Activated CD4-positive, alpha-beta T cell treated with anti-CD3 and anti-CD28 coated beads for 1 hour (primary cell): Measurements from ENCODE around the gene MIPEP.
"Not testable (repeated sequence)": the region's sequence is repeated elsewhere in the genome, so short reads cannot be mapped to it uniquely, and the experiment has no call there.

Experiments used
- DNase-seq: peaks from one replicate; pipeline ENCODE4 v3.0.0-alpha.2; 2020

The MIPEP gene

DNA sequence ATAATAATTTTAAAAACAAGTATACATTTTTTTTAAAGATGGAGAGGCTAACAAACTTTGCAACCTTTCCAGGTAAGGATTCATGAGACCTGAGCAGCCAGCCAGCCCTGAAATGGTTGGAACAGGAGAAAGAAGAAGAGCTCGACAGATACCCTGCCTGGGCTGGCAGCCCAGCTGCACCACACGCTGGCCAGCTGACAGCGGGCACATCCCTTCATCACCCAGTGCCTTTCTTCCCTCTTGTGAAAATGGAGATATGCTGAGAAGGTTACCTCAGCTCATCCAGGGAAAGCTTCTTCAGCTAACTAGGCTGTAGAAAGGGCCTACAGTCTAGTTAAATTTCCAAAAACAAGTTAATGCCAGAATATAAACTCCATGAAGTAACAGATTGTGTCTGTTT lies 4.8 kb downstream of the MIPEP start:
- not testable (repeated sequence) for DNase-seq

DNA sequence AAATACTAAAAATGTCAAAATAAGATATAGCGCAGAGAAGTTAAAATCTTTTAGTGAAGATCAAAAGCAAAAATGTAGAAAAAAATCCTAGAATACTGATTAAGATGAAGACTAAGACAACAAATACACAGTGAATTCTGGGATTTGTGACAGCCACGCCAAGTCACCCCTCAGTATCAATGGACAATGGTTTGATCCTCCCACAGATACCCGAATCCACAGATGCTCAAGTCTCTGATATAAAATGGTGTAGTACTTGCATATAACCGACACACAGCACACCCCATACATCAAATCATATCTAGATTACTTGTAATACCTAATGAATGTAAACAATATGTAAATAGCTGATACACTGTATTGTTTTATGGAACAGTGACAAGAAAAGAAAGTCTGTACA lies 5.9 kb downstream of the MIPEP start:
- no peak for DNase-seq

DNA sequence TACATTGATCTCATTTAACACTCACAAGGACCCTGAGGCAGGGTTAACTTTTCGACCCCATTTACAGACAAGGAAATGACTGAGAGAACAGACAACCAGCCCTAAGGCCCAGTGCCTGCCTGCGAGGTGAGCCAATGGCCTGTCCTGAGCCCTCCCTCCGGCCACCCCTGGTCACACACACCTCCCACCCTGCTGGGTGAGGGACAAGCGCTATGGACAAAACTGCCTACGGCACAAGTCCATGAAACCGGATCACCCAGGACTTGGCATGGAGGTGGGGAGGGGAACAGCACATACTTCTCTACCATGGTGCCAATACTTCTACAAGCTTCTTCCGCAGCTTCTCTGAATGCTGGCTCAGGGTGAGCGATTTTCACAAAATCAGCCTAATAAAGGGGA lies 7.8 kb downstream of the MIPEP start:
- DNase-seq, result not testable (repeated sequence)

DNA sequence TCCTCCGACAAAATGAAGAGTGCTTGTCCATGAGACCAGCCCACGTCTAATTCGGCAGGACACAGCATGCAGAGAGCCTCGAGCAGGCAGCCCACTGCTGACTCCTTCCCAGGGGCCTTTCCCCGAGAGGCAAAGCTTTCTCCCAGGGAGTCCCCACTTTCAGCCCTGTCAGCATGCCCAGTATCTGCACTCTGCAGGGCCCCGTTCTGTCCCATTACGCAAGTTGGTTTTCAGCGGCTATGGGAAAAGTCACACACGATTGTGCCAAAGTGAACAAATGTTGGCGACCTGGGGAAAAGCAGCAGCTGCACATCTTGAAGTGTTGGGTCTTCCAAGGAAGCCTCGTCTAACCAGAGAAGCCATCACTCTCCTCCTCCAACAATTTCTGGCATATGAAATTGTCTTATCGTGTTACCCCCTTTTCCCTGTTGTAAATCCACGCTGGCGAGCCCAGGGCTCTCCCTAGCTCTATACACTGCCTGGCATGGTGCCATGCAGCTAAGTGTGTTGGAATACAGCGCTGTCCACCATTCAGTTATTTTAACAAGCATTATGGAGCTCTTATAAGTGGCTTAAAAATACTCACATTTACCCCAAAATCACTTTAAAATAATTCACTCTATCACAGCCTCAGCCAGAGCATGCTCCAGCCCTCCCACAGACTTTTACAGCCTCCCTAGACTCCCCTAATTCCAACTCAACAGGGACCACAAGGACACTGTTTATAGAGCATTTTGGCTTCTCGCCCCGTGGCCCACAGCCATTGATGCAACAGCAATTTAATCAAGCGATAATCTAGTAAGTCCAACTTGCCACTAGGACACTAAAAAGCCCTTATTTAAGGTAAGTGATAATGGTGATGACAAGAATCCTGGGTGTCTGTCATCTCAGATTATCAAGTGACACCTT lies 8.5 kb downstream of the MIPEP start:
- not testable (repeated sequence) for DNase-seq

DNA sequence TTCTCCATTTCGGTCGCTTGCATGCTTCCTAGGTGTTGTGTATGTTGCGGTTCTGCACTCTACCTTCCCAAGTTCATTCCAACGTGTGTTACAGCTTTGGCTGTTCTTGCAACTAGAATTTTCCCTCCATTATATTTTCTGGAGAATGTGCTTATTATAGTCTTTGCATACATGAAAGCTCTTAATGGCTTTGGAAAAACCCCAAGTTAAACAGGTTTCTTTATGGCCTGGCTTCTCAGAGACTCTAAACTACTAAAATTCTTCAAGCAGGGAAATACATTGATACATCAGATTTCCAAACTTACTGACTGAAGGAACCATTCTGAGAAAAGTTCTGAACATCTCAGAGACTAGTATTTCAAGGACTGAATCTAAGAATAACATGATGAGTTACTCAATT lies 11.9 kb downstream of the MIPEP start:
- no peak for DNase-seq

DNA sequence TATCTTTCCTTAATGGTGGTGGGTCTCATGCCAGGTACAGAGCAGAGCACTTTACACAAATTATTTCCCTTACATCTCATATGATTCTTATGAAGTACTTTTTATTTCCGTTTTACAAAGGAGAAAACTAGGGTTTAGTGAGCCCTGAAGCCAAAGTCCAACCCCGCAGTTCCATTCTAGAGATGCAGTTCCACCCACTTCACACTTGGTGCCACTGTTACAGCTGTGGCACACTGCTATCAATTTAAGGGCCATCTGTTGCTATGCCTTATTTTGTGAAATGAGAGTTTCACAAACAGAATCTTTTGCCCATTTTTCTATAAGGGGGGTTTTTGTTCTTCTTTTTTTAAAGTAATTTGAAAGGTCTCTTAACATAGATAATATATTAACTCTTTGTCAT lies 12.9 kb downstream of the MIPEP start:
- DNase-seq, result no peak

DNA sequence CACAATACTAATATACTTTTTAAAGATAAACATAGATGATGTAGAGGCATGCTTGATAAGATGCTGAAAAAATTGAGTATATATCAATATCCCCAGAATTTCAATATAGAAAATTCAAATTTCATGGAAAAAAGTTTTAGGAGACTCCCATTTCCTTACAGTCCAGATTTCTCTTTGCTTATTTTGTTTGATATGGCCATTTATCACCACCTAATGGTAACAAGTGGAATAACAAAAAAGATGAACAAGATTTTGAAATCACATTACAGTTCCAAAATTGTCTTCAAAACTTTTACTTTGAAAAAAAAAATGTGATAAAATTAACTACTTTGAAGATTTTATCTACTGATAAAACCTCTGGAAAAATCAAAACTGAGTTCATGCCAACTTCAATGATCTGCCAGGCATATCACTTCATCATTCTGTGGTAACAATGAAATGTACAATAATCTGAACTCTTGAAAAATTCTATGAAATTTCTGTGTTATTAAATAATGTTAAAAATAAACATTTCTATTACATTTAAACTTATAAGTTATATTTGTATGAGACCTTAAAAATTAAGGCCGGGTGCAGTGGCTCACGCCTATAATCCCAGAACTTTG lies 17.5 kb downstream of the MIPEP start:
- no peak for DNase-seq

DNA sequence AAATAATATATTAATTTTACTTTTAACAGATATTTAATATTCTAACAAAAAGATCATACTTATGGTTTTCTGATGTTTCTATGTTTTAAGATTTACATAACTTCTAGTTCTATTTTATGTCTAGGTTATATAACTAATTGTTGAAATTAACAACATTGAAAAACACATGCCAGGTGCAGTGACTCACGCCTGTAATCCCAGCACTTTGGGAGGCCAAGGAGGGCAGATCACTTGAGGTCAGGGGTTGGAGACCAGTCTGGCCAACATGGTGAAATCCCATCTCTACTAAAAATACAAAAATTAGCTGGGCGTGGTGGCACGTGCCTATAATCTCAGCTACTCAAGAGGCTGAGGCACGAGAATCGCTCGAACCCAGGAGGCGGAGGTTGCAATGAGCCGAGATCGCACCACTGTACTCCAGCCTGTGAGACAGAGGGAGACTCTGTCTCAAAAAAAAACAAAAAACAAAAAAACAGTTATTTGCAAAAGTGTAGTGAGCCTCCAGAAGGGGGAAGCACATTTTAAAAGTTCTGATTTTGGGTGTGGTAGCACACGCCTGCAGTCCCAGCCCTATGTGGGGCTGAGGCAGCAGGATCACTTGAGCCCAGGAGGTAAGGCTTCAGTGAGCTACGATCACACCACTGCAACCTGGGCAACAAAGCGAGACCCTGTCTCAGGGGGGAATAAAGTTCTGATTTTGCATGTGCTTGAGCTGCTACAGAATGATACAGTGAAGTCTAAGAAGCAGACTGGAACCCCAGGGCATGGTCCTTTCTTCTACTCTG lies 18.7 kb downstream of the MIPEP start:
- DNase-seq, result no peak

DNA sequence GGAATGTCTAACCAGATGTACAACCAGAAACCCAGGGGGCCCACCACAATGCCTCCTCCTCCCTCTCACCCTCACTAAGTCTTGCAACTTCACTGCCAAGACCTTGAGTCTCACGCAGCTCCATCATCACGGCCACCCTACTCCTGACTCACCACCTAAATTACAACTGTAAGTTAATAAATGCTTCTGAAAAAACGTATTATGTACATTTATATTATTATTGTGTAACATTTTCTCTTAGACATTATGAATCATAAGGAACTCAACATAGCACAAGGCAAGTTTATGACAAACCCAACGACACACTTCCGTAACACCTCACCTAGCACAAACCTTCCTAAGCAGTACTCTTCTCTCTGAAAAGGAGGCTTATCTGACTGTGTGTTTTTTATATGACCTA lies 20.7 kb downstream of the MIPEP start:
- no peak for DNase-seq

DNA sequence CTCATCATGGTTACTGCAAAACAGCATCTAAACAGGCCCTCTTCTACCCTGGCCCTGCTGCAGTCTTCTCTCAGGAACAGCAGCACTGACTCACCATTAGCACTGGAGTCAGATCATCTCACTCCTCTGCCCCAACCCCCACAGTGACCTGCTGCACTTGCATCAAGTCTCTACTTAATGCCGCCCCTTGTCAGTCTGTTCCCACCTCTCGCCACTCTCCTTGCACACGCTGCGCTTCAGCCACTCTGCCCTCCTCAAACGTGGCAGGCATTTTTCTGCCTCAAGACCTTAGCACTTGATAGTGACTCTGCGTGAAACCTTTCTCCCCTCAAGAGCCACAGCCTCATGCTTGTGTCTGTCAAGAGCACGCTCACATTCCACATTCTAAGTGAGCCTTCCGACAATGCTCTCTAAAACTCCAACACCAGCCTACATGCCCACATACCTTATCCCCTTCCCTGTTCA lies 22.1 kb downstream of the MIPEP start:
- DNase-seq, result no peak

DNA sequence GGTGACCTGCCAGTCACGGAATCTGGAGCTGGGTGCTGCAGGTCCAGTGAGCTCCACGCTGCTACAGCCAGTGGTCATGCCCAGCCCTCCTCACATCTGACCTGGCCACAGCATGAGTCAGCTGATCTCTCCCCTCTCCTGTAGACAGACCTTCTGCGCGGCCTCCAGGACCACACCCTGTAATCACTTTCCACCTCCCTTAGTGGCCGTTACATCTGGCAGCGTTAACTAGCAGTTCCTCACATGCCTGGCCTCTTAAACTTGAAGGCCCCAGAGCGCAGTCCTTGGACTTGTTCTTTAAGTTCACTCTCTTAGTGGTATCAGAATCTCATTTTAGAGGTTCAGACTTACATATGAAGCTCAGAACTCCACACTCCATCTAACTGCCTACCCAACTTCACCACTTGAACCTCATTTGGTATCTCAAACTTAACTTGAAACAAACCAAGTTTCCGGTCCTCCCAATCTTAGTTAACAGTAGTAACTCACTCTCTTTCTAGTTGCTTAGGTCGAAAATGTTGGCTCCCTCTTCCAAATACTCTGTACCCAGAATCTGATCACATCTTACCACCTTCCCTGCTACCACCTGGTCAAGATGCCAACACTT lies 22.7 kb downstream of the MIPEP start:
- DNase-seq, result no peak

DNA sequence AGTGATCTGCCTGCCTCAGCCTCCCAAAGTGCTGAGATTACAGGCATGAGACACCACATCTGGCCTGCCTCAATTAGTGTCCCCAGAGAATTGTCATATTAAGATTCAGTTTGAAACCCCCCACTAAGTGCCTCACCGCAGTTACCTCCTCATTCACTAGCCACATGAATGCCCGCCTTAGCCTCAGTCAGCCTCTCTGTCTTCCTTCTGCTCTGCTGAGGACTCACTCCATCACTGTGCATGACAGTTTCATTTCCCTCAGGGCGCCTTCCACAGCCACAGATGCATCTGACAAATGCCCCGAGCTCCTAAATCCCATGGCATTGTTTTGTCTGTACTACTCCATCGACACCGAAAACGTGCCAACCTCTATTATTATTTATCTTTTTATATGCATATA lies 23.3 kb downstream of the MIPEP start:
- no peak for DNase-seq

DNA sequence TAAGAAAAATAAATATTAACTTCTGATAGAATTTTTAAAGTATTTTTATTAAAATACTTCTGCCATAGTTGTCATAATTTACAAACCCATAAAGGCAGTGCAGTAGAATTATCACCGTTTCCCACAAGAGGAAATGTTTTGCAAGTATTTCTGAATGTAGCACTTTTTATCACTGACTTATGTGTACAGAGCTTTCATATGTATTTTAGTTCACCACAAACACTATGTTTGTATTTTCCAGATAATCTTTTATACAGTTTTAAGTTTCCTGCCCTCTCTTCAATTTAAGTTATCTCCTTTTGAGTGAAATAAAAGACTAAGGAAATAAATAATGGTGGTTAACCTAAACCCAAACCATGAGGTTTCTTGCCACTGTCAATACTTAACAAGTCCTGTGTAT lies 24.2 kb downstream of the MIPEP start:
- no peak for DNase-seq

DNA sequence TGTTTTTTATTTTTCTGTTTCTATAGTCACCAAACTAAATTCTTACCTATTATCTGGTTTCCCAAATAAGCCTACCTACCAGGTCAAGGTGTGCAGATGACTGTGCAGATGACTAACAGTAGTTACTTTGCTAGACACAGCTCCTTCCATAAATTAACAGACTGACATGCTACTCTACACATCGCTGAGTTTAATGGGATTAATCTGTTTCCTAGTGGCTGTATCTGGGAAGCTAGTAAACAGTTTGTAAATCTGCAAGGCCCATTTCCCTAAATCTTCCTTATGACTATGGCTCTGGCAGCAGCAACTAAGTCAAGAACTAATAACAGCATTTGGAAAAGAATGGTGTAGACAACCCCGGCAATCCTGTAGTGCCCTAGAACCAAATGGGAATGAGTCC lies 27.9 kb downstream of the MIPEP start:
- DNase-seq, result no peak

DNA sequence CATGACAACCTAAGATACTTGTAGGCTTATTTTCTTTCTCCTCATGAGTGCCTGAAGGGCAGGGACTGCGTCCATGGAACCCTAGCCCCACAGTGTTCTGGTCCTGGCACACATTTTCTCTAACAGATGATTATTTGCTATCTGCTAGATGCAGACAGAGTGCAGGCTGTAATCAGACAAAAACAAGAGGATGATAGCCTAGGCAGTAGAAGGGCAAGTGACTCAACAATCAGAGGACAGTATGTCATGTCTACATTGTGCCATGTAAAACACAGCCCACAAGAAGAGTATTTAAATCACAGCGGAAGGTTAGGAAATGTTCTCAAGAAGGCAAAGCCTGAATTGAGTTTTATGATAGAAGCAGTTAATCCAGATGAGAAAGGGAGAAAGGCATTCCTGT lies 29.3 kb downstream of the MIPEP start:
- DNase-seq, result no peak

DNA sequence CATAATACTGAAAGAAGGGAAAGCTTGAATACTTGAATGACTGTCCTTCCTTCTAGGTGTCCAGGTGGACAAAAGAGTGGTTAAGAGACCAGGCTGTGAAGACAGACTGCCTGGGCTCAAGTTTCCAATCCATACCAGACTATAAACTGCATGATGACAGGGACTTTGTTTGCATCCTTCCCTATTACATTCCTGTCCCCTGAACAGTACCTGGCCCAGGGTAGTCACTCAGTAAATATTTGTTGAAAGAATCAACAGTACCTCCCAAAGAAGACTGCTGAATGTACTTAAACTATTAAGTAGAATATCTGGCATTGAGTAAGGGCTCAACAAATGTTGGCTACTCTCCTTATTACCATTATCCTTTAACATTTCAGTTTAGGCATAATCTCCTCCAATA lies 29.7 kb downstream of the MIPEP start:
- no peak for DNase-seq

DNA sequence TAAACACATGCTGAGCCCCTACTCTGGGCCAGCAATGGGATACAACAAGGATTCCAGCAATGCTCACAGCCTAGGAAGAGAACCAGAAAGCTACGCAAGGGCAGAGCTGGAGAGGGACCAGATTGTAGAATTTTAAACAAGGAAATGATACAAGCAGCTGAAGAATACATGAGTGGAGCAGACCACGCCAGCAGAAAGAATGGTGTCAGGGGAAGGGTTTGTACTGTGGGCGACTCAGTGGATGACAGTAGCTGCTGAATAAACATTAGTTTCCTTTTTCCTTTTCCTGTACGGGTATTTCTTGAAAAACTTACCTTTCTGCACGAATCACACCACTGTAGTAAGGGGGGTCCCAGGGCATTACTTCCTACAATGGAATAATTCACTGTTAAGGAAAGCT lies 30.7 kb downstream of the MIPEP start:
- no peak for DNase-seq

DNA sequence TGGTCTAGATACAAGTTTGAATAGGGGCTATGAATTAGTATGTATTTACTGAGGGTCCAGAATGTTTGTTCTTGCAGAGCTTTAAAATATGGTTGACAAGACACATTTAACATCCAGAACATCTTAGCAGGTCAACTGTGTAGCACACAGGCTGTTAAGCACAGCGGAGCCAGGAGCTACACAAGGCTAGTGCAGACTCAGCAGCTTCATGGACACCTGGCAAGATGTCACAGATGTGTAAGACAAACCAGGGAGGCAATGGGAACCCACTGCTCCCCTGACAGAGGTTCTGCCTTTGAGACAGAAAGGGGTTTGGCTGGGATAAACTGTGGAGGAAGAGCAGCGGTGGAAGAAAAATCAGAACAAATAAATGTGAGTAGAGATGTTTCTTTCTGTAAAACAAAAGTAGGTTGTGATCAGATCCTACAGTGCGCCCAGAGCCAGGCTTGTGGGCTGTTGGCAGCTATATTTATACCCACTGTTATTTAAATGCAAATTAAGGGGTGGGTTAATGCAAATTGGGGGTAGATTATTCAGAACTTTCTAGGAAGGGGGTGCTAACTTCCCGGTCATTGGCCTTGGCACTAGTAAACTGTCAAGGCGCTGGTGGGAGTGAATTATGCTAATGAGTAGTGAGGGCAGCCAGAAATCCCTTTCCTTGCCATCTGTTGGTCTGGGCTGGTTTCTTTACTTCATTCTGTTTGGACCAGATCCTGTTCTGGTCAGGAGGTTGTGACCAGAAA lies 33.0 kb downstream of the MIPEP start:
- no peak for DNase-seq

DNA sequence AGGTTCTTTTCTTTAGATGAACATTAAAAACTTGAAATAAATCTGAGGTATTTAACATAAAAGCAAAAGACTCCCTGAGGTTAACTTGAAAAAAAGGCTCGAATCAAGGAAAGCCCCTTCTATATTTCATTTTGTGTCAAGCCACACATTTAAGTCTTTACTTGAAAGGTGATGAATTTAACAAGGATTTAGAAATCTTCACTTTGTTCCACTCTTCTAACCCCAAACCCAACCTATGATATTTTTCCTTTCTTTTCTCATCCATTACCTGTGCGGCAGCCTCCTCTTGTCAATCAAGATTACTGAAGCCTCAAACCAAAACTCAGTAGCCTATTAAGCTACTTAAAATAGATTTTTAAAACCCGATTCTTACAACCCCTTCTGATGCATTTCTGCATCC lies 33.8 kb downstream of the MIPEP start:
- no peak for DNase-seq

DNA sequence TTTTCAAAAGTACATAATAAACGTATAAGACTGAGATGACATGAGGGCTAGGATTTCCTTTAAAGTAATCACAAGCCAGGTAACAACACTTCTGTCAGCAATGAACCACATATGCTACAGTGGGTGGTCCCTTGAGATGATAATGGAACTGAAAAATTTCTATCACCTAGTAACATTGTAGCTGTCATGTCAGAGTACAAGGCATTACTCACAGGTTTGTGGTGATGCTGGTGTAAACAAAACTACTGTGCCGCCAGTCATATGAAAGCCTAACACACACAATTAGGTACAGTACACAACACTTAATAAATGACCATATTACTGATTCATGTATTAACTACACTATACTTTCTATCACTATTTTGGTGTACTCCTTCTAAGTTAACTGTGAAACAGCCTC lies 36.8 kb downstream of the MIPEP start:
- DNase-seq, result no peak

DNA sequence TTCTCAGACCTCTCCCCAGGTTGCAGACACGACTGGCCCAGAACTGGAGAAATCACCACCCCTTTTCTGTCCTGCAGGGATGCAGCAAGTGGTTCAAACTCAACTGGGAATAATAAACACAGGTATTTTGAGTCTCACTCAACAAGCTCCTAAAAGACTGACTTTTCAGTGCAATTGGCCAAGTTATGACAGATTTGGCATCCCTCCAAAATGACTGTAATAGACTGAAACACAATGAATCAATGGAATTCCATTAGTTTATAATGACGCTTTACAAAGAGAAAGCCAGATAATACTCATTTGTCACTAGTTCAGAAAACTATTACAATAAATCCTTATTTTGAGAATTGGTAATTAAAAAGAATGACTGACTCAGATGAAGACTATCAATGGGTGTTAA lies 38.1 kb downstream of the MIPEP start:
- DNase-seq, result no peak

DNA sequence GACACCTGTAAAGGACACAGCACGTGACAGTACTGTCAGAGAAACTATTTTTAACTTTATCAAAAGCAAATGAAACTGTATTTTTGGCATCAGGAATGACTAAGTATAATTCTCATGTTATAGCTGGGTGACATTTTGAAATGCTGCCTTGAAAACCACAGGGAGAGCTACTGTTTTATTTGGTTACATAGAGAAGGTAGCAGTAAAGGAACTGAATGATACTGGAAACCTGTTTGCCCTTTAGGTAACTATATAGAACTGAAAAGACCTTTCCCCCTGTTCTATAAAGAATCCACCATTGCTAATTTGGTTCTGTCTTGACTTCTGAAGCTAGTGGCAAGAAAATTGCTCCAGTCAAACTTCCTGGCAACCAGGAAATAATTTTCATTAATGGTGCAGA lies 39.1 kb downstream of the MIPEP start:
- DNase-seq, result no peak

DNA sequence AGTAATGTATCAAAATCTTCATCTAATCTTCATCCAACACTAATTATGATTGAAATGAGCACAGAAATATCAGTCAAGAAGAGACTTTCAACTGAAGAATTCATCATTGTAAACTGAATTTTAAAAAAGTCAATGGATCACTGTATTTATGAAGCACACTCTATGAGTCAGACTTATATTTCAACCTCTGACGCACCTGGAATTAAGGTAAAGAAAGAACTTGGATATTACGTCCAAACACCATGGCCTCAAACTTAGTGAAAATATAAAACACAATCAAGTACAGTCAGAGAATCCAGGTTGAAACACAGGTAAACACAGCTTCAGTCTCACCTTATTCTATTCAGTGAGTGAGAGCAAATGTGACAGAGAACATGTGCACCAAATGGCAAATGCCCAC lies 39.5 kb downstream of the MIPEP start:
- no peak for DNase-seq
